ENCODE data around the gene SULT1A2. TPM values are rescaled to one million over a fixed set of nuclear protein-coding genes. Genes with fewer than 3 reads are reported as not detected.
"Not testable (repeated sequence)": the region's sequence is repeated elsewhere in the genome, so short reads cannot be mapped to it uniquely, and the experiment has no call there.

SULT1A2 gene
- total RNA-seq, 4 donors from 2014 or later = 0.46 TPM; not detected in 3

DNA sequence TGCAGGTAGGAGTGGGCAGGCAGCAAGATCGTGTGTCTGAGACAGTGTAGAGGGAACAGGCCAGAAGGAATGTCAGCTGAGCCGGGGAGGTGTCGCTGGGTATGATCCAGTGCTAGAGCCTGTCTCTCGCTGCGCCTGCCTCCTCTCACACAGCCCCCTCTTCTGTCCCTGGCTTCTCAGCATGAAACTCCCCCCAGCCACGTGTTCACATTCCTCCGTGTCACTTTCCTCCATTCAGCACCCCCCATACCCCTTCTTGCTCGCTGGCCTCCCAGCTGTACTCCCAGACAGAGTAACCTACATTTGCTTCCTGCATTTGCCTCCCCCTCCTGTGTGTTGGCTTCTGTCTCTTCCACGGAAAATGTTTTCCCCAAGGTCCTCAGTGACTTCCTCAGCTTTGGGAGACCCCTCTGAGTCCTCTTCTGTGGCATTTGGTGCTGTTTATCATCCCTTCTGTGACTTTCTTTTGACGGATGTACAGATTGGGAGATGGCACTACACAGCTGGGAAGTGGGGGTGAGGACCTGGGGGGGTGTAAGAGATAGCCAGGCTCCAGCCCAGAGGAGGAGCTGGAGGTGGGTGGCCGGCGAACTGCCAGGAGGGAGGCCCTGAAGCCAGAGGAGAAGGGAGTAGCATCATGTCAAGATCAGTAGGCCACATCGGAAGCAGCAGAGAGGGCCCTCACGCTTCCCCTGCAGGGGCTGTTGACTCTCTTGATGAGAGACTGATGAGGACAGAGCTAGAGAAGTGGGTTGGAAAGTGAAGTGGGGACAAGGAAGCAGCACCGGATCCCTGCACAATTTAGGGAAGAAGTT lies 23.9 kb downstream of the SULT1A2 start:
- H3K4me1 ChIP-seq = peaks cover 7 to 22% of the 10 kb centered on the region in 2 donors
- intact Hi-C loops (cut with DNase I; ENCODE audit: low total_unique reads) = no loop called here
- in situ Hi-C loops (cut with MboI; ENCODE audit: low sequenced_read_pairs in 4 of 4) = no loop called here
- no peaks in the 10 kb centered on the region for H3K36me3 ChIP-seq
- no peaks in the 10 kb centered on the region for H3K27me3 ChIP-seq
- peak overlapping the region in 1 of 4 donors; percentile 30 for H3K27ac ChIP-seq
- H3K4me3 ChIP-seq = no peak overlapping the region
- no peaks in the 10 kb centered on the region for H3K9me3 ChIP-seq
- DNase-seq = no peak
- ATAC-seq = peak; percentile 74 to 81
- TF ChIP-seq, protein P1, sequence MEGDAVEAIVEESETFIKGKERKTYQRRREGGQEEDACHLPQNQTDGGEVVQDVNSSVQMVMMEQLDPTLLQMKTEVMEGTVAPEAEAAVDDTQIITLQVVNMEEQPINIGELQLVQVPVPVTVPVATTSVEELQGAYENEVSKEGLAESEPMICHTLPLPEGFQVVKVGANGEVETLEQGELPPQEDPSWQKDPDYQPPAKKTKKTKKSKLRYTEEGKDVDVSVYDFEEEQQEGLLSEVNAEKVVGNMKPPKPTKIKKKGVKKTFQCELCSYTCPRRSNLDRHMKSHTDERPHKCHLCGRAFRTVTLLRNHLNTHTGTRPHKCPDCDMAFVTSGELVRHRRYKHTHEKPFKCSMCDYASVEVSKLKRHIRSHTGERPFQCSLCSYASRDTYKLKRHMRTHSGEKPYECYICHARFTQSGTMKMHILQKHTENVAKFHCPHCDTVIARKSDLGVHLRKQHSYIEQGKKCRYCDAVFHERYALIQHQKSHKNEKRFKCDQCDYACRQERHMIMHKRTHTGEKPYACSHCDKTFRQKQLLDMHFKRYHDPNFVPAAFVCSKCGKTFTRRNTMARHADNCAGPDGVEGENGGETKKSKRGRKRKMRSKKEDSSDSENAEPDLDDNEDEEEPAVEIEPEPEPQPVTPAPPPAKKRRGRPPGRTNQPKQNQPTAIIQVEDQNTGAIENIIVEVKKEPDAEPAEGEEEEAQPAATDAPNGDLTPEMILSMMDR (IDR thresholded peaks at IDR 0.05 in 4 of 5, conservative IDR thresholded peaks at IDR 0.05 in 1 of 5) = no peak
- no peak for TF ChIP-seq POLR2A (IDR thresholded peaks at IDR 0.05)

DNA sequence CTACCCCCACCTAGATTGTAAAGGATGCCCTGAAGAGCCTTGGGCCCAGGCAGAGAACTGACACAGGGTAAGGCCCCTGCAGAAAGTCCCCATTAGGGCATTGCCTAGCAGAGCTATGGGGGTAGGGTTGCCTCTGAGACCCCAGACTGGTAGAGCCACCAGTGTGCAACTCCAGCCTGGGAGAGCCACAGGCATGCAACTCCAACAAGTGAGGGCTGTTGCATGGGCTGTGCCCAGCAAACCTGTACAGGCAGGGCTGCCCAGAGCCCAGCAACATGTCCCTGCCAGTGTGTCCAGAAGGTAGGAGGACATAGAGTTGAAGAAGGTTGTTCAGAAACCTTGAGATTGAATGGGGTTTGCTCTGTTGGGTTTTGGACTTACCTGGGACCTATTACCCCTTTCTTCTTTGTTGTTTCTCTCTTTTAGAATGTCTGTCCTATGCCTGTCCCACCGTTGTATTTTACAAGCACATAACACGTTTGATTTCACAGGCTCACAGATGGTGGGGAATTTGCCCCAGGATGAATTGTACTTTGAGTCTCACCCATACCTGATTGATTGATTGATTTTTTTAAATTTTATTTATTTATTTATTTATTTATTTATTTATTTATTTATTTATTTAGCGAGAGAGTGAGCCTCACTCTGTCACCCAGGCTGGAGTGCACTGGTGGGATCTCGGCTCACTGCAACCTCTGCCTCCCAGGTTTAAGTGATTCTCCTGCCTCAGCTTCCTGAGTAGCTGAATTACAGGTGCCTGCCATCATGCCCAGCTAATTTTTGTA lies 26.7 kb downstream of the SULT1A2 start:
- in situ Hi-C loops (cut with MboI; ENCODE audit: low sequenced_read_pairs in 4 of 4) (no loop called here), intact Hi-C loops (cut with DNase I; ENCODE audit: low total_unique reads) (no loop called here)
- no peak overlapping the region for H3K27ac ChIP-seq
- peaks cover 7 to 22% of the 10 kb centered on the region in 2 donors for H3K4me1 ChIP-seq
- TF ChIP-seq, protein P1 (IDR thresholded peaks at IDR 0.05 in 4 of 5, conservative IDR thresholded peaks at IDR 0.05 in 1 of 5) = no peak
- TF ChIP-seq POLR2A (IDR thresholded peaks at IDR 0.05) = no peak
- no peaks in the 10 kb centered on the region for H3K36me3 ChIP-seq
- no peaks in the 10 kb centered on the region for H3K9me3 ChIP-seq
- DNase-seq (no peak), ATAC-seq (no peak)
- no peaks in the 10 kb centered on the region for H3K27me3 ChIP-seq
- no peak overlapping the region for H3K4me3 ChIP-seq

DNA sequence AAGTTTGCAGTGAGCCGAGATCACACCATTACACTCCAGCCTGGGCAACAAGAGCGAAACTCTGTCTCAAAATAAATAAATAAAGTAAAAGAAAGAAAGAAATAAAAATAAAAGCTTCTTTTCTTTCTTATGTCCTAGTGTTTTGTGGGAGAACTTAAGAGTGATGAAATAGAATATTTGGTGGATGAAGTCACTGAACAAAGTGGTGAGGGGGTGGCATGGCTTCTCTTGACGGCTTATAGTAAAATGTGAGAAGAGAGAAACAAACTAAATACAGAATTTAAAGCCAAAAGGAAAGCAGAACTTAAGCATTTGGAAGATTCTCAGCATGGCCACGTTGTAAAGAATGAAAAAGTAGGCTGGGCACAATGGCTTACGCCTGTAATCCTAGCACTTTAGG lies 27.8 kb downstream of the SULT1A2 start:
- intact Hi-C loops (cut with DNase I; ENCODE audit: low total_unique reads) (no loop called here), in situ Hi-C loops (cut with MboI; ENCODE audit: low sequenced_read_pairs in 4 of 4) (no loop called here)
- no peak for DNase-seq
- peaks cover 7 to 22% of the 10 kb centered on the region in 2 donors for H3K4me1 ChIP-seq
- no peaks in the 10 kb centered on the region for H3K9me3 ChIP-seq
- no peak for TF ChIP-seq POLR2A (IDR thresholded peaks at IDR 0.05)
- TF ChIP-seq, protein P1 (IDR thresholded peaks at IDR 0.05 in 4 of 5, conservative IDR thresholded peaks at IDR 0.05 in 1 of 5) = no peak
- no peaks in the 10 kb centered on the region for H3K27me3 ChIP-seq
- H3K27ac ChIP-seq = no peak overlapping the region
- no peak for ATAC-seq
- H3K36me3 ChIP-seq = no peaks in the 10 kb centered on the region
- no peak overlapping the region for H3K4me3 ChIP-seq

DNA sequence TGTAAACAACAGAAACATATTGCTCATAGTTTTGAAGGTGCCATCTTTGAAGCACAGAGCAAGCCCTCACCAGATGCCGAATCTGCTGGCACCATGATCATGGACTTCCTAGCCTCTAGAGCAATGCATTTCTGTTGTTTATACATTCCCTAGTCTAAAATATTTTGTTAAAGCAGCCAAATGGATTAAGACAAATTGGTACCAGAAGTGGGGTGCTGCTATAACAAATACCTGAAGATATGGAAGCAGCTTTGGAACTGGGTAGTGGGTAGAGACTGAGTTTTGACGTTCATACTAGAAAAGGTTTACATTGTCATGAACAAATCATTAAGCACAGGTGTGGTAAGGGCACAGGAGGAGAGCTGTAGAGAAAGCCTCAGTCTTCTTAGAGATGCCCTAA lies 29.6 kb downstream of the SULT1A2 start:
- in situ Hi-C loops (cut with MboI; ENCODE audit: low sequenced_read_pairs in 4 of 4) = no loop called here
- DNase-seq (no peak), ATAC-seq (no peak)
- no peak for TF ChIP-seq POLR2A (IDR thresholded peaks at IDR 0.05)
- TF ChIP-seq, protein P1 (IDR thresholded peaks at IDR 0.05 in 4 of 5, conservative IDR thresholded peaks at IDR 0.05 in 1 of 5) = no peak
- no peaks in the 10 kb centered on the region for H3K36me3 ChIP-seq
- no peak overlapping the region for H3K4me3 ChIP-seq
- no peaks in the 10 kb centered on the region for H3K27me3 ChIP-seq
- intact Hi-C loops (cut with DNase I; ENCODE audit: low total_unique reads) = no loop called here
- H3K9me3 ChIP-seq = no peaks in the 10 kb centered on the region
- H3K27ac ChIP-seq = no peak overlapping the region
- H3K4me1 ChIP-seq = peaks cover 2 to 12% of the 10 kb centered on the region in 2 donors

DNA sequence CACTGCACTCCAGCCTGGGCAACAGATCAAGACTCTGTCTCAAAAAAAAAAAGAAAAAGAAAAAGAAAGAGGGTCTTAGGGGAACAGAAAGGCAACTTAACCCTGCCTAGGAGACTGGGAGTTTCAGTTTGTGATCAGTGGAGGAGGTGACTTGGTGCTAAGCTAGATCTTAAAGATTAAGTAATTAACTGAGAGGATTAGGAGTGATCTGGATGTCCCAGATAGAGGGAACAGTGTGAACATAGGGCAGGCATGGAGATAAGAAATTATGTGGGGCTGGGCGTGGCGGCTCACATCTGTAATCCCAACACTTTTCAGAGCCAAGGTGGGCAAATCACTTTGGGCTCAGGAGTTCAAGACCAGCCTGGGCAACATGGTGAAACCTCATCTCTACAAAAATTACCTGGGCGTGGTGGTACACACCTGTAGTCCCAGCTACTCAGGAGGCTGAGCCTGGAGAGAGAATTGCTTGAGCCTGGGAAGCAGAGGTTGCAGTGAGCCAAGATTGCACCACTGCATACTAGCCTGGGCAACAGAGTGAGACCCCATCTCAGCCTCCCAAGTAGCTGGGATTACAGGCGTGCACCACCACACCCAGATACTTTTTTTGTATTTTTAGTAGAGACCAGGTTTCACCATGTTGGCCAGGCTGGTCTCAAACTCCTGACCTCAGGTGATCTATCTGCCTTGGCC lies 30.5 kb downstream of the SULT1A2 start:
- H3K27ac ChIP-seq; intact Hi-C loops (cut with DNase I; ENCODE audit: low total_unique reads); H3K36me3 ChIP-seq; H3K9me3 ChIP-seq; H3K4me3 ChIP-seq; ATAC-seq; H3K27me3 ChIP-seq; in situ Hi-C loops (cut with MboI; ENCODE audit: low sequenced_read_pairs in 4 of 4); DNase-seq: not testable (repeated sequence)
- H3K4me1 ChIP-seq = peaks cover 11 to 15% of the 10 kb centered on the region in 2 donors

Data from gastrocnemius medialis (tissue), 4 donors.